ENCODE data around the gene JUNB.

JUNB gene

DNA sequence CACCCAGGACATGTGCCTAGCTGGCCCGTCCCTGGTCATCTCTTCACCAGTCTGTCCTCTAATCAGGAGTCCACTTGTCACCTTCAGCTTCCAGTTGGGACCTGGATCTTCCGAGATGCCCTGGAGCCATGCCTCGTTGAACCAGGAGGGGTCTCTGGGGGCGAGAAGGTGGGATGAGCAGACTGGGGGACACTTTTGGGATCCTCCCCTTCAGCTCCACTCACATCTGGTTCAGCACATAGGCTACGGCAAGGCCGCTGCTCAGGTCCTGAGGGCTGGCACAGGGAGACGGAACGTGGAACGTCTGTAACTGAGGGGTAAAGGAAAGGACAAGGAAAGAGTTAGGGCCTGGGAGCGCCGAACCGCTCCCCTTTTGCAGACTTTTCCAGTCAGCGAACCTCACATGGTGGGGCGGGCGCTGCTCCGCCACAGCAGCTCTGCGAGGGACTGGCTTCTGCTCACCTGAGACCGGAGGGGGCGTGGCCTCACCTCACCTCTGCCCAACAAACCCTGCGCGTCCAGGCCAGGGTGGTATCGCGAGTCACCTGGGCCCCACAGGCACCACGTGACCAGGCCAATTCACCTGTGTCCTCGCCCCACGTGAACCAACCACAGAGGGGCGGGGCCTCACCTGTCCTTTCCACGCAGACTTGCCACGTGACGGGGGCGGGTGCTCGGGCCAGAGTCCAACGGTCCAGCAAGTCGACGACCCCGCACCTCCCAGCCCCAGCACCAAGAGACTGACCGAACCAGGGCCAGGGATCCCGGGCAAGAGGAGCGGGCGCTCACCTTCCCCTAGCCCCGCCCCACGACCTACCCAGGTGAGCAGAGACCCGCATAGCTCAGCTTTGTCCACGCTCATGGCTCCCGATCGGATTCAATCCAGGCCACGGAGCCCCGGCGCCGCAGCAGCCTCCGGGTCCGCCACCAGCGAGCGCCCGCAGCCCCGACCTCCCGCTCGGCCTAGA is 16.4 kb upstream of the JUNB start, which contains the start of gene HOOK2:
TSS of gene HOOK2 (minus strand) at position 965 of the 968 bp plus-strand sequence. CDS start at position 862, 103 bp downstream.
- DNase-seq (ENCODE audit: low read depth, low spot score) = no peak

DNA sequence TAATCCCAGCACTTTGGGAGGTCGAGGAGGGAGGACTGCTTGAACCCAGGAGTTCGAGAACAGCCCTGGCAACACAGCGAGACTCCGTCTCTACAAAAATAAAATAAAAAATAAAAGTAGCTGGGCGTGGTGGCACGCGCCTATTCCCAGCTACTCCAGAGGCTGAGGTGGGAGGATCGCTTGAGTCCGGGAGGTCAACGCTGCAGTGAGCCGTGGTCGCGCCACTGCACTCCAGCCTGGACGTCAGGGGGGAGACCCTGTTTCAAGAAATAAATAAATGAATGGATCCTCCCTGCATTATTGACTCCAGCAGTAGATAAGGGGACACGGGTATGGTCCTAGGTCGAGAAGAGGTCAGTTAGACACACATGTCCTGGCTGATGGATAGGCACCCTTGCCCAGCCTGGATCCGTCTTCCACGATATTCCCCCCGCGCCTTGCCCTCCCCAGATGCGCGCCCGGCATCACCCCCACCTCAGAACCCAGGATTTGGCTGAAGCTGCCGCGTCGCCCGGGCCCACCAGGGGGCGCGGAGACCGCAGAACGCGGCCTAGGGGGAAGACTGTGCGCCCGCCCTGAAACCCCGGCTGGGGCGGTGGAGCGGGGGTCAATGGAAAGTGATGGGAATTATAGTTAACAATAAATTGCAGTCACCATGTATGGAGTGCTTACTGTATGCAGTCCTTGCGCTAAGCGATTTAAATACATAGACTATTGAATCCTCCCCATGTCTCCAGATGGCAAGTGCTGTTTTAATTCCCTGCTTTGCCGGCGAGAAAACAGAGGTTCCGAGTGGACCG is 13.9 kb upstream of the JUNB start:
- peak; percentile 69 for DNase-seq (ENCODE audit: low read depth, low spot score)

DNA sequence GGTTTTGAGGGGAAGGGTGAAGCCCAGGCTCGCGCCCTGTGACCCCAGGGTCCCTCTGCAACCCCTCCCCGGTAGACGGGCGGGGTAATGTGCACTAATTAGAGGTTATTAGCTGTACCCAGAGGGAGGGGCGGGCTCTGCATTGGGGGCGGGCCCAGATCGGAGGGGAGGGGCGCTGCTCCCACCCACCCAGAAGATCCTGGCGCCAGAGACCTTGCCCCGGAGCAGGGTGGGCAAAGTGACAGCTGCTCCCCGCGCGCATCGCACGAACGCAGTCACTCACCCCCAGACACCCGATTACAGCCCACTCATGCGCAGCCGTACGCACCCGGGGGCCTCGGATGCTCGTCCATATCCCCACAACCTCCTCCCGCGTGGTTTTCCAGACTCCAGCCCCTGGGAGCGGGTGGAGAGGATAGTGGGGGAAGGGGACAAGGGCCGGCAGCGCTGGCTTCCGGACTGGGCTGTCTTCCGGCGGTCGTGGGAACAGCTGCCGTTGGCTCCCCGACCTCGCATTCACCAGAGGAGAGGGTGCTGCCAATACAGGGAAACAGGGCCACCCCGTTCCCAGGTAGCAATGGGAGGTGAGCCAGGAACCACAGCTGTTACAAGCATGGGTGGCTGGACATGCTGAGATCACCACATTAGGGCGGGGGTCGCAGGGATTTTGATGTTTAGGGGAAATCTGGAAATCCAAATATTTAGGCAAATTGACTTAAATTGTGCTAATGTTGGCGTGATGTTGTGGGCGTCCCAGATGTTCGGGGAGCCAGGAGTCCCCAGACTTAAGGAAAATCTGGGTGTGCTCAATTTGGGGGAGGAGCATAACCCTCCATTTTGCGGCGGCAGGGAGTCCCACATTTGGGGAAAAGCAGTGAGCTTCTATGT is 13.0 kb upstream of the JUNB start:
- DNase-seq (ENCODE audit: low read depth, low spot score) = no peak

DNA sequence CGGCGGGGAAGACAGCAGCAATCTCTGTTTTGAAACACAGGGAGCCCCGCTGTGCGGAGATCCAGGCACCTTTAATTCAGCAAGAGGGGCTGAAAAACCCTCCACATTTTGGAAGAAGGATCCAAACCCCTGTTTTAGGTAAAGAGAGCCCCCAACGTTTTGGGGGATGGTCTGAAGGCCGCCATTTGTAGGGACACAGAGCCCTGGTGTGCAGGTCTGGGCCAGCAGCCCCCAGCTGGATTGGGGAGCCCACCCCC is 12.5 kb upstream of the JUNB start:
- no peak for DNase-seq (ENCODE audit: low read depth, low spot score)

DNA sequence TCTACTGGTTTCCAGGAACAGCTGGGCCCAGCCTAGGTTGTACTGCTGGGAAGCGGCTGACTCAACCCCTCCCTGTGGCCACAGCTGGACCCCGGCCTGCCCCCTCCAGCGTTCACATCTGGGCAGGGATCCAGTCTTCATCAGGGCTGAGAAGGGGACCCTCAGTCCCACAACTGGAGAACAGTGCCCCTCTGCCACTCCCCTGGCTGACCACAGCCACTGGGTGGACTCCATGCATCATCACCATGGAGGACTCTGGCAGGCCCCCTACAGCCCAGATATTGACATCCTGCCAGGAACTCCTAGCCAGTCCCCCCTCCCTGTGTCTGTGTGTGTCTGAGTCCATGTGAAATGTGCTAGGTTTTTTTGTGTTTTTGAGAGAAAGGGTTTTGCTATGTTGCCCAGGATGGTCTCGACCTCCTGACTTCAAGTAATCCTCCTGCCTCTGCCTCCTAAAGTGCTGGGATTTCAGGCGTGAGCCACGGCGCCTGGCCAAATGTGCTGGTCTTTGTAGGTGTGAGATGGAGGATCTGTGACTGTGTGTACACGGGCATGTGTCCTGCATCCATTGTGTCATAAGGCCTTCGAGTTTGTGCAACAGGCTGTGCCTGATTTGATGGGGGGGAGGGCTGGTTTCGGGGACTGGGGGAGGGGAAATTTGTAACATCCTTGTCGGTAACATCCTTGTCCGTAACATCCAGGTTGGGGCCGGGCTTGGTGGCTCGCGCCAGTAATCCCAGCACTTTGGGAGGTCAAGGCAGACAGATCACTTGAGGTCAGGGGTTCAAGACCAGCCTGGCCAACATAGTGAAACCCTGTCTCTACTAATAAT is 11.9 kb upstream of the JUNB start:
- DNase-seq (ENCODE audit: low read depth, low spot score) = no peak

DNA sequence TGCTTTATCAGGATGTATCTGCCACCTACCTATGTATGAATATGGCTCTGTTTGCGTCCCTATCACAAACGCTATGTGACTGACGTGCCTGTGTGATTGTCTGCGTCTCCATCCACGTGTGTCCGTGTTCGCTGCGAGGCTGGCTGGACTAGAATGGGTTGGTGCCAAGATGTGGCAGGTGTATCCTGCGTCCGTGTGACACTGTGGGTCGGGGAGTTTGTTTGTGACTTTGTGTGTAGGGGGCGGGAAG is 9.2 kb upstream of the JUNB start:
- DNase-seq (ENCODE audit: low read depth, low spot score) = no peak

DNA sequence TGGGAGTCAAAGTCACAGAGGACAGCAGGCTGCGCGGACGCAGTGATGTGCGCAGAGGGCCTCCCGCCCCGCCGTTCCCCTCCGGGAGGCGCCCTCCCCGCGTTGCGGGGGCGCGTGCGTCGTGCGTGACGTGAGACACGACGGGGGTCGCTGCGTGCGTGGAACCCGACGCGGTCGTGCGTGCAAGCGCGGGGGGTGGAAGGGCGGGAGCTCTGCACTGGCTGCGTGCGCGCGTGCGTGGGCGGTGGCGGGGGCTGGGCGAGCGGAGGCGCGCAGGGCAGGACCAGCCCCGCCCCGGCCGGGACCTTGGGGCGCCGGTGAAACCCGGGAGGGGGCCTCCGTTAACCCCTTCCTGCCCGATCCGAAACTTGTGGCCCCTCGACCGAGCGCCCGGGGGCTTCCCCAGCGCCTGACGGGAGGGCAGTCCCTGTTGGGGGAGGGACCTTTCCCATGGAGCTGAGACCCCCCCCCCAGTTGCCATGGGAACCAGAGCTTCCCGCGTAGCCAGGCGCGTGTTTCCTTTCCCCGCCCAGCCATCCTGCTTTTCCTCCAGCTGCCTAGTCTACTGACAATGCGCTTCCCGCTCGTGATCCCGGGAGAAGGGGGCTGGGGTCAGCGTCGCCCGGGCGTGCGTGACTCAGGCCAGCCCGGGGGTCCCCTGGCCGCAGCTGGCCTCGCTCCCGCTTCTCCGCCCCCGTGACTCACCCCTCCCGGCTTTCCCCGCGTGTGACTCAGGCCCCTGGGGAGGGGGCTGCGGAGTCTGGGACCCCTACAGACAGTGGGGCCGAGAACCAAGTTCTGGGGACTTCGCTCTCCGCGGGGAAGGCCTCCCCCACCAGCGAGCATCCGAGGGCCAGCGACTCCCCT is 8.6 kb upstream of the JUNB start:
- peak; percentile 89 for DNase-seq (ENCODE audit: low read depth, low spot score)

DNA sequence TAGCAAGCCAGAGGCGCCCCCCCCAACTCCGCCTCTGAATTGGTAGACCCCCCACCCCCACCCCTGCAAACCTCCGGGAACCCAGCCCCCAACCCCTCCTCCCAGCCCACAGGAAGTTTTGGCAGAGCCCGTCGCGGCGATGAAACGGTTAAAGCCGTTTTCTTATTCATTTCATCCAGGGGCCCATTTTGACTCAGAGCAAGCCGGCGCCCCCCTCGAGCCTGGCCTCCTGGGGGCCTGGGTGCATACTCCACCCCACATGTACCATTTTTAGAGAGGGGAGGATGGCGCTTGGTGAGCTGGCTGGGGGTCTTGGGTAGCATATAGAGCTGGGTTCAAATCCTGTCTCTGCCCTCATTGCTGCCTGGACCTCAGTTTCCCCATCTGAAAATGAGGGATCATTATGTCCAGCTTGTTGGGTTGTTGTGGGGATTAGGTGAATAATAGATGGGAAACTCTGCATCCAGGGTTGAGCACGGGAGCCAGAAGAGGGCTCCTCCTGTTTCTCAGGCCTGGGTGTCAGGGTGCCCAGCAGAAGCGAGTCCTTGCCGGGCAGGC is 7.9 kb upstream of the JUNB start:
- DNase-seq (ENCODE audit: low read depth, low spot score) = no peak

DNA sequence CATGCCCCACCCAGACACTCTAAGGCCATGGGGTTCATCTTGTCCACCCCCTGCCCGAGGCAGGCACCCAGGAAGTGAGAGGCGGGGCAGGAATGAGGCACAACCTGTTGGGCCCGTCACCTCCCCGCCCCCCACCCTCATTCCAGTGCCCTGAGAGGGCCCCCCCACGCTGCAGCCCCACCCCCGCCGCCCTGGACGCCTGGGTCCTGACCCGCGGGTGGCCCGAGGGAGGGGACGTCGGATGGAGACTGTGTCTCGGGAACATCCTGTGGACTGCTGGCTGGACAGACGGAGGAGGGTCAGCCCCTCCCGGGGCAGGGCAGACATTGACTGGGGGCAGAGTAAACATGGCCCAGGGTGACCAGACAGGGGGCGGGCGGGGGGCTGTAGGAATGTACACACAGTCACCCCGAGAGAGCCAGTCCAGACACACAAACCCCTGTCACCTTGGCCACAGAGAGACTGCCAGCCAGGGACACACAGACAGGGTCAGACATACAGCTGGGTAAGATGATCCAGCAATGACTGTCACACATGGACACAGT is 7.4 kb upstream of the JUNB start:
- no peak for DNase-seq (ENCODE audit: low read depth, low spot score)

DNA sequence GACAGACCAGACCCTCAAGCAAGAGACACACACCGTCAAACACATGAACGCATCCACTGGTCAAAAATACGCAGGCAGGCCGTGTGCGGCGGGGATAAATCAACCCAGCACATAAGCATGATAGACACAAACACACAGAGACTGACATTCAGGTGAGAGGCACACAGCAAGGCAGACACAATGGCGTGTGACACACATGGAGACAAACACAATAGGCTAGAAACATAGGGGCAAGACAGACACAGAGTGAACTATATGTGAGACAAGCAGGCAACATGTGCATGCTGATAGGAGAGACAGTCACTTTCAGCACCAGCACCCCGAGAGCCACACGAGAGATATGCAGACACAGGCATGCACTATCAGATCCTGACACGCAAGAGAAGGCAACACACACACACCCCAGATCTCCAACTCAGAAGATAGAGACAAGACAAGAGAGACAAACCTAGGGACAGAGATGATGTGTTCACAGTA is 6.9 kb upstream of the JUNB start:
- no peak for DNase-seq (ENCODE audit: low read depth, low spot score)

DNA sequence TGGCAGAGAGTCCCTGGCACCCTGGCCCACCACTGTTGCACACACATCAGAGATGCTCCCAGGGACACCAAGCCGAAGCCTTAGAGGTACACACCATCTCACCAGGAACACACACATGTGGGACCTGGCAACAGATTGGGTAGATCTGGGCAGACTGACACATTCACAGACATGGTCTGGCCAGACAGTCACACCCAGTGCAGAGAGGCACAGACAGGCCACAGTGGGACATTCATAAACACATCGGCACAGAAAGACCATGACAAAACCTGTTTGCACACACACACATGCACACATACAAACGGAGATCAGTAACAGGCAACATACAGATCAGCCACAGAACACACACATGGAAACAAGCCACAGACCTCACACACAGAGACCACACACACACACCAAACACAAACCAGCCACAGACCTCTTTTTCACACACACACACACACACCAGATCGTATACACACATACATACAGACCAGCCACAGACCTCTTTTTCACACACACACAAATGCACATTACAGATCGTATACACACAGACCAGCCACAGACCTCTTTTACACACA is 6.3 kb upstream of the JUNB start:
- DNase-seq (ENCODE audit: low read depth, low spot score) = no peak

DNA sequence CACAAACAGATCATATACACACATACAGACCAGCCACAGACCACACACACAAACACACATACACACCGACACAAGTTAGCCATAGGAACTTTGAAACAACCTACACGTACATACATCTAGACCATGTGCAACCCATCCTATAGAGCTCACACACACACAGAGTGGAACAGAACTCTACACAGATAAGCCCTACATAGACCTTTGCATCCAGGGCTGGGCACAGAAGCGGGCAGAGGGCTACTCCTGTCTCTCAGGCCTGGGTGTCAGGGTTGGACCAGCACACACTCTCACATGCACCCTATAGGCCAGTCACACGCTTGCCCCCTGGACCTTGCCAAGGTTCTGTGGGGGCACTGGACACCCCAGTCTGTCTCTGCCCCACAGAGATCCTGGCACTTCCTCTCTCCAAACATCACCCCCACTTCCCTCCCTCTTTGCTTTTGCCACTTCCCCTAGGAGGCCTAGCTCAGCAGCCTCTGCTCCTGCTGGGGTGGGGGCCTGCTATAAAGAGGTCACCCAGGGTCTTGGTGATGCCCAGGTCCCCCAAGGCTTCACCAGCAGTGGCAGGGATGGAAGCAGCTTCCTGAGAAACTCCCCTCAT is 5.8 kb upstream of the JUNB start:
- DNase-seq (ENCODE audit: low read depth, low spot score) = no peak

DNA sequence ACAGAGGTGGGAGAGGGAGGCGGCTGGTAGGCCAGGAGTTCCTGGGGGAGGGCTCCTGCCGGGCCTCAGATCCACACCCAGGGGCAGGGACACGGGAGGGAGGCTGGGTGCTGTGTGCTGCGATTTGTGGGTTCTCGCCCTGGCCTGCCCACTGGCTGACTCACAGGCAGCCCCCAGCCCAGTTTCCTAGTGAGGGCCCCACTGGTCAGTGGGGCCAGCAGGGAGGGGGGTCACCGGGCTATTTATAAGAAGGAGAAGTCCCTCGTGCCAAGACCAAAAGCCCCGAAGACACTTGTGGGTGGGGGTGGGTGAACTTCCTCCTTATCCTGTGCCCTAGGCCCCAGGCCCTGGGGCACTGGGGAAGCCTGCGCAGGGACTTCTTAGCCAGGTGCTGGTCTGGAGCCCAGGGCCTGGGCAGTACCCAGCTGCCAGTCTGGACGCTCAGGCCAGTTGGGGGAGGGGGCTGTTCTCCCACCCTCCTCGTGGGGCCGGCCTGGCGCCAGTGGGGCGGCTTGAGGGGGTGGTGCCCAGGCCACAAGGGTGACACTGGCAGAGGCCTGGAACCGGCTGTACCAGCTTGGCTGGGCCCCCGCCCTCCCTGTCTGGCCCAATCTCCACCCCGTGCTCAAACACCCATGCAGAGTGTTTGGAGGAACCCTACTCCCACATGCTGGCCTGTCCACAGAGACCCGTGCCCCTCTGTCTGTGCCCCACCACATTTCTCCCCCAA is 5.0 kb upstream of the JUNB start:
- no peak for DNase-seq (ENCODE audit: low read depth, low spot score)

DNA sequence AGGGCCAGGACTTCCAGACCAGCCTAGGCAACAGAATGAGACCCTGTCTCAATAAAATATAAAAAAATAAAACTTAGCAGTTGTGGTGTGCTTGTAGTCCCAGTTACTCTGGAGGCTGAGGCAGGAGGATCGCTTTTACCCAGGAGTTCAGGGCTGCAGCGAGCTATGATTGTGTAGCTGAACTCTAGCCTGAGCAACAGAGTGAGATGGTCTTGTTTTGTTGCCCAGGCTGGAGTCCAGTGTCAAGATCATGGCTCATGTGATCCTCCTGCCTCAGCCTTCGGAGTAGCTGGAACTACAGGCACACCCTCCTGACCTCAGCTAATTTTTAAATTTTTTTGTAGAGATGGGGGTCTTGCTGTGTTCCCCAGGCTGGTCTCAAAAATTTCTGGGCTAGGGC is 4.3 kb upstream of the JUNB start:
- DNase-seq (ENCODE audit: low read depth, low spot score) = no peak

DNA sequence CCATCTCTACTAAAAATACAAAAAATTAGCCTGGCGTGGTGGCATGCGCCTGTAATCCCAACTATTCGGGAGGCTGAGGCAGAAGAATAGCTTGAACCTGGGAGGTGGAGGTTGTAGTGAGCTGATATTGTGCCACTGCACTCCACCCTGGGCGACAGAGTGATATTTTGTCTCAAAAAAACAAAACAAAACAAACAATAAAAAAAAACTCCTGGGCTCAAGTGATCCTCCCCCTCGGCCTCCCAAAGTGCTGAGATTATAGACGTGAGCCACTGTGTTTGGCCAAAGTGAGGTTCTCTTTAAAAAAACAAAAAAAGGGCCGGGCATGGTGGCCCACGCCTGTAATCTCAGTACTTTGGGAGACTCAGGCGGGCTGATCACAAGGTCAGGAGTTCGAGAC is 3.8 kb upstream of the JUNB start:
- DNase-seq (ENCODE audit: low read depth, low spot score) = no peak

DNA sequence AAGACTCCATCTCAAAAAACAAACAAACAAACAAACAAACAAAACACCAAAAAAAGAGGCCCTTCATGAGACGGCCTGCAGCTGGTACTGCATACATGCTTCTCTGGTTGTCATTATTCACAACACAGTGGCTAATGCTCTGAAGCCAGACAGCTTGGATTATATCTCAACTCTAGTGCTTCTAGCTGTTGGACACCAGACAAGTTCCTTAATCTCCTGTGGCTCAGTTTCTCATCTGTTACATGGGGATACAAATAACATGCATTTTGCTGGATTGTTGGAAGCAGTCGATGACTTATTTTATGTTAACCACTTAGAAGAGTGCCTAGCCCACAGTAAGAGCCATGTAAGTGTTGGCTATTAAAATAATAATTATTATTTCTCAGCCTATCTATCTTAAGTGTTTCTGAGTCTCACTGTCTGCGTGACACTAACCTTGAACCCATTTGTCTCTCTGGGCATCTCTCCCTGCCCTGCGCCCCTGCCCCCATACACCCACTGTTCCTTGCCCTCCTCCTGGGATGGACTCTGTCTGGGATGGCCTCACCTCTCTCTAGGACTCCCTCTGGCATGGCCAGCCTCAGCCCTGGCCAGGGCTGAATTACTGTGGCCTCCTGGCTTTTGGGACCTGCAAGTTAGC is 3.1 kb upstream of the JUNB start:
- DNase-seq (ENCODE audit: low read depth, low spot score) = no peak

DNA sequence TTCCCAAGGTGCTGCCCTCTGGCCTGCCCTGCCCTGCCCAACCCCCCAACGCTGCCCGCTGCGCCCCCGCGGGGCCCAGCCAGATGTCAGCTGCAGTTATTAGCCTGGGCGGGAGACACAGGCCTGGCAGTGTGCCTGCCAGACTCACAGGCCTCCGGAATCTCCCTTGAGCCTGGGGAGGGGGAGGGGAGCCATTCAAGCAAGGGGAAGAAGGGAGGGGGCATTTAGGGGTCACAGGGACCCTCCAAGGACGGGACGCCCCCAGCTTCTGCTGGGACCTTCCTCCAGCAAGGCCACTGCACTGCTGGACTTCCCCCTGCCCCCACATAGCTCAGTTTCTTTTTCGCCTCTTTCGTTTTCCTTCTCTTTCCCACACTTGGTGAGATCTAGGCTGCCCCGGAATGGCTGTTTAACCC is 2.6 kb upstream of the JUNB start:
- no peak for DNase-seq (ENCODE audit: low read depth, low spot score)
